Right kidney (tissue), 1 donor: ENCODE measurements around the gene ACAA1.
"Not testable (repeated sequence)": the region's sequence is repeated elsewhere in the genome, so short reads cannot be mapped to it uniquely, and the experiment has no call there.

ENCODE experiments used
- DNase-seq: peaks from one replicate; pipeline ENCODE4 v3.0.0-alpha.2; 2016

The ACAA1 gene

GRCh38 chr3:38101811-38102443, 35.0 kb downstream of the ACAA1 start:
- DNase-seq, result no peak

- no peak for DNase-seq
Measured at GRCh38 chr3:38100498-38100897, 36.4 kb downstream of the ACAA1 start.

- DNase-seq, result no peak
Measured at GRCh38 chr3:38099518-38099917, 37.4 kb downstream of the ACAA1 start.

- DNase-seq, result no peak
Measured at GRCh38 chr3:38098376-38098723, 38.6 kb downstream of the ACAA1 start.

GRCh38 chr3:38097446-38098375, 39.2 kb downstream of the ACAA1 start:
- DNase-seq, result no peak

GRCh38 chr3:38095669-38096483, 41.1 kb downstream of the ACAA1 start:
- no peak for DNase-seq

GRCh38 chr3:38094999-38095398, 41.9 kb downstream of the ACAA1 start:
- DNase-seq, result no peak

- no peak for DNase-seq
Measured at GRCh38 chr3:38090453-38090852, 46.5 kb downstream of the ACAA1 start.

GRCh38 chr3:38089163-38089562, 47.8 kb downstream of the ACAA1 start:
- DNase-seq, result no peak

- DNase-seq, result no peak
Measured at GRCh38 chr3:38088126-38089078, 48.5 kb downstream of the ACAA1 start.

GRCh38 chr3:38087278-38087677, 49.6 kb downstream of the ACAA1 start:
- DNase-seq, result not testable (repeated sequence)

- no peak for DNase-seq
Measured at GRCh38 chr3:38086496-38086895, 50.4 kb downstream of the ACAA1 start.

- DNase-seq, result no peak
Measured at GRCh38 chr3:38085943-38086324, 51.0 kb downstream of the ACAA1 start.

GRCh38 chr3:38085311-38085942, 51.5 kb downstream of the ACAA1 start:
- no peak for DNase-seq

- DNase-seq, result peak; percentile 30
Measured at GRCh38 chr3:38084334-38085310, 52.3 kb downstream of the ACAA1 start.

GRCh38 chr3:38083871-38084333, 53.0 kb downstream of the ACAA1 start:
- no peak for DNase-seq

GRCh38 chr3:38083254-38083653, 53.7 kb downstream of the ACAA1 start:
- not testable (repeated sequence) for DNase-seq

GRCh38 chr3:38082296-38082695, 54.6 kb downstream of the ACAA1 start:
- DNase-seq, result not testable (repeated sequence)

GRCh38 chr3:38077073-38077472, 59.9 kb downstream of the ACAA1 start:
- DNase-seq, result not testable (repeated sequence)
